Renal pelvis (tissue), 12 donors: ENCODE results near the gene SNX20. TPM values are rescaled to one million over a fixed set of nuclear protein-coding genes. Genes with fewer than 3 reads are reported as not detected.

Experiments used
- DNase-seq: peaks from one replicate; pipeline ENCODE4 v3.0.0-alpha.2; 2013
- long read RNA-seq, 16 experiments: transcript quantifications; one replicate each; lab custom pipeline, GENCODE V29; 2026
- polyA plus RNA-seq, 3 donors: library from polyadenylated mRNA; unstranded; fragments of 120-200 nt; gene quantifications; one replicate each; pipeline ENCODE4 v1.2.1, GENCODE V29; 2013; ENCODE audit not compliant: insufficient read length in 3 of 3

The SNX20 gene
- under 1 TPM; 0.43 to 0.56 (median 0.54) TPM for polyA plus RNA-seq
- long read RNA-seq, donor 1: 0 reads
- long read RNA-seq, donor 2, partial matches to known transcripts: 0 of 1 reads
- long read RNA-seq, donor 2, other reads (novel, unspliced or antisense): 0 of 1 reads
- long read RNA-seq, donor 3: 0 reads
- long read RNA-seq, donor 4: 0 reads
- long read RNA-seq, donor 5: 0 reads
- long read RNA-seq, donor 6: 0 reads
- long read RNA-seq, donor 7, partial matches to known transcripts: 0 of 1 reads
- long read RNA-seq, donor 7, other reads (novel, unspliced or antisense): 0 of 1 reads
- long read RNA-seq, donor 8: 0 reads
- long read RNA-seq, donor 9: 0 reads
- long read RNA-seq, donor 10, partial matches to known transcripts: 0 of 1 reads
- long read RNA-seq, donor 10, other reads (novel, unspliced or antisense): 0 of 1 reads
- long read RNA-seq, donor 11: 0 reads
- long read RNA-seq, donor 12, partial matches to known transcripts: 0 of 1 reads
- long read RNA-seq, donor 12, other reads (novel, unspliced or antisense): 0 of 1 reads
- long read RNA-seq, donor 13: 0 reads
- long read RNA-seq, donor 14: 0 reads
- long read RNA-seq, donor 15: 0 reads
- long read RNA-seq, donor 16: 0 reads

DNA sequence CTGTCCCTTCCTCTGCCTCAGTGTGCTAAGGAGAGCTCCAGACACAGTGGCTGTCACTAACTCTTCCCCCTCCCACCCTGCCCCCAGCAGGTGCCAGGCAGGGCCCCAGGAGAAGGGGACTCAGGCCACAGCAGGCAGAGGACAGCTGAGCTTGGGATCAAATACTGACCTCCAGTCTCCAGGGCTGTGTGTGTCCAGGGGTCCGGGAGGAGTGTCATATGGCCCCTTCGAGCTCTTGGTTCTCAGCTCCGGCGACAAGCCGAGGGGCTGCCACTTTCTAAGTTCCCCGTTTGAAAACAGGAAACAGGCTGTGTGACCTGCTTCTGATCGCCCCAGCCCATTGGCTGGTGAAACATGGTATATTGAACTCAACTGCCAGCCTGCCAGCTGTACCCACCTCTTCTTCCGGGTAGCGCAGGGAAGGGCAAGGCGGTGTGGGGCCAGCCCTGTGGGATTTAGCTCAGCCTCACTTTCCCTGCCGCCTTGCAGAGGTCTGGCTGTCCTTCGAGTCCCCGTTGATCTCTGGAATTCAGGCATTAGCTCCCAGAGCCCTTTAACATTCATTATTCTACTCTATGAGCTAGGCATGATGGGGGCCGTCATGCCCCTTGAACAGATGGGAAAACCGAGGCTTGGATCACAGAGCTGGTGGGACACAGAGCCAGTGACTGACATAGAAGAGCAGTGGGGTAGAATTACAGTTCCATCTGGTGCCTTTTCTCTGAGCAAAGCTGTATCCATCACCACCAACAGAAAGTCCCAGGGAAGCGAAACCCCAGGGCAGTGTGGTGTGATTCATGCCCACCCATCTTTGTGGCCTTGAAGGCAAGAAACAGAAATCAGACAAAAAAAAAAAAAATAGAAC is at the start of gene SNX20:
TSS of gene SNX20 (minus strand) at position 292 of the 865 bp plus-strand sequence. CDS start 3,786 bp downstream, outside the sequence.
- DNase-seq: no peak

DNA sequence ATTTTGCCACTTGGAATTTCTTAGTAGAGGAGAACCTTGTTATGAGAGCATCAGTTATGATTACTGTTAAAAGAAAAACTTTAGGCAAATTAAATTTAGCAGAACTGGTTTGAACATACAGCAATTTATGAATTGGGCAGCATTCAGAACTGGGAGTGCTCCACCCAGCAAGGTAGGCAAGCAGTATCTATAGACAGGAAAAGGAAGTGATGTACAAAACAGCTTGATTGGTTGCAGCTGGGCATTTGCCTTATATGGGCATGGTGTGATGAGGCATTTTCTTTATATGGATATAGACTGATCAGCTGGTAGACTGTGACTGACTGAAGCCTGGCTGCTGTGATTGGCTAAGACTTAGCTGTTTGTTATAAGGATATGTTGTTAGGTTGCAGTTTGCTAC is 43.2 kb upstream of the SNX20 start:
- DNase-seq: no peak

DNA sequence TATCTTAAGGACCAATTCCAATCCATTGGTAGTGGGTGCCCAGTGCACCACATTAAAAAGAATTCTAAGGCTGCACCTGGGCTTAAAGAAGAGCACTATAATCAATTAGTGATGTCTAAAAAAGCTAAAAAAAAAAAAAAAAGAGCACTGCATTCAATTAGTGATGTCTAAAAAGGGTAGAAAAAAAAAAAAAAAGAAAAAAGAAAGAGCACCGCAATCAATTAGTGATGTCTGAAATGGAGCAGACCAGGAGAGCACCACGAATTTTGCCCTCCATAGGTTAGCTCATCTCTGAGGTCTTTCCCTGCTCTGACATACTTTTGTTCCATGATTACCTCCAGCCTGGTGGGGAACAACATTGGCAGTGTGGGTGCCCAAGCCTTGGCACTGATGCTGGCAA is 41.8 kb upstream of the SNX20 start:
- no peak for DNase-seq

DNA sequence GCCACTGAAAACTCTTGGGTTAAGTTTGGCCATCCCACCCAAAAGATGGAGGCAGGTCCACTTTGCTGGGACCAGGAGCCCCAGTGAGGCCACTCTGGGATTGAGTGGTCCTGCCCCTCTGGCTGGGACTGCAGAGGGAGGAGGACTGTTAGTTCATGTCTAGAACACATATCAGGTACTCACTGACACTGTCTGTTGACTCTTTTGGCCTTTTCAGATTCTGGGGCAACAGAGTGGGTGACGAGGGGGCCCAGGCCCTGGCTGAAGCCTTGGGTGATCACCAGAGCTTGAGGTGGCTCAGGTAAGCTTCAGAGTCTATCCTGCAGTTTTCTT is 41.3 kb upstream of the SNX20 start:
- no peak for DNase-seq

DNA sequence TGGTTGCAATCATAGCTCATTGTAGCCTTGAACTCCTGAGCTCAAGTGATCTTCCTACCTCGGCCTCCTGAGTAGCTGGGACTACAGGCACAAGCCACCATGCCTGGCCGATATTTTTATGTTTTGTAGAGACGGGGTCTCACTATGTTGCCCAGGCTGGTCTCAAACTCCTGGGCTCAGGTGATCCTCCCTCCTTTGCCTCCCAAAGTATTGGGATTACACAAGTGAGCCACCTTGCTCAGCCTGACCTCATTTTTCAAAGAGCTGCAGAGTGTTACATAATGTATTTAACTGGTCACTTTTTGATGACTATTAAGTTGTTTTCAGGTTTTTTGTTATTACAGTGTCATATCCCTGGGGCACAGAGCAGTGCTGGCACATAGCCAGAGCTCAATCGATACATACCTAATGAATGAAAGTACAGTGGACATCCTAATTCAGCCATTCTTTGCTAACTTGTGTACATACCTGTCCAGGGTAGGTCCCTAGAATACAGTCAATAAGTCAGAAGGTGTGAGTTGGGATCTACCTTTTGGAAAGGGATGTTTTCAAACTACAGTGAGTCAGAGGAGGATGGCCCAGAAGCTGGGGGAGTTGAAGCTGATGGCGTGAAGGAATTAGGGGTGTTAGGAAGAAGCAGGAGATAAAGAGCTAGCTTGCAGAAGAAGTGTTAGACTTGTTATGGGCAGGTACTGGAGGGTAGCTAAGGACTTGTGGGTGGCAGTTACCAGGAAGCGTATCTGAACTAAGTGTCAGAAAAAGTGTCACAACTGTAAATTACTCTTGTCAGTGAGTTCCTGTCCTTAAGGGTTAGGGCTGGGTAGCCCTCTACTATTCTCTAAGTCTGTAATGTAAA is 40.7 kb upstream of the SNX20 start:
- DNase-seq: no peak

- no peak for DNase-seq
Measured at GRCh38 chr16:50719401-50720337, 38.6 kb upstream of the SNX20 start.

- no peak for DNase-seq
Measured at GRCh38 chr16:50718761-50719400, 37.8 kb upstream of the SNX20 start.

- no peak for DNase-seq
Measured at GRCh38 chr16:50718061-50718760, 37.1 kb upstream of the SNX20 start.

- no peak for DNase-seq
Measured at GRCh38 chr16:50717494-50717893, 36.4 kb upstream of the SNX20 start.

- no peak for DNase-seq
Measured at GRCh38 chr16:50717091-50717490, 36.0 kb upstream of the SNX20 start.

GRCh38 chr16:50712956-50713355 is 31.8 kb upstream of the SNX20 start:
- DNase-seq: no peak

- DNase-seq: no peak
Measured at GRCh38 chr16:50712560-50712898, 31.4 kb upstream of the SNX20 start.

DNA sequence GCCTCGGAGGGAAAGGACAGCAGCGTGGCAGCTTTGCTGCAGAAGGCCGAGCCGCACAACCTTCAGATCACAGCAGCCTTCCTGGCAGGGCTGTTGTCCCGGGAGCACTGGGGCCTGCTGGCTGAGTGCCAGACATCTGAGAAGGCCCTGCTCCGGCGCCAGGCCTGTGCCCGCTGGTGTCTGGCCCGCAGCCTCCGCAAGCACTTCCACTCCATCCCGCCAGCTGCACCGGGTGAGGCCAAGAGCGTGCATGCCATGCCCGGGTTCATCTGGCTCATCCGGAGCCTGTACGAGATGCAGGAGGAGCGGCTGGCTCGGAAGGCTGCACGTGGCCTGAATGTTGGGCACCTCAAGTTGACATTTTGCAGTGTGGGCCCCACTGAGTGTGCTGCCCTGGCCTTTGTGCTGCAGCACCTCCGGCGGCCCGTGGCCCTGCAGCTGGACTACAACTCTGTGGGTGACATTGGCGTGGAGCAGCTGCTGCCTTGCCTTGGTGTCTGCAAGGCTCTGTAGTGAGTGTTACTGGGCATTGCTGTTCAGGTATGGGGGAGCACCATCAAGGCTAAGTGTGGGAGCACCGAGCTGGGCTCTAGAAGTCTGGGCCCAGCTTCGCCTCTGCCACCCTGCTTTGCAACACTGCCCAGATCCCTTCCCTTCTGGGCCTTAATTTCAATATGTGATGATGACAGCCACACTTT is 30.9 kb upstream of the SNX20 start:
- no peak for DNase-seq

DNA sequence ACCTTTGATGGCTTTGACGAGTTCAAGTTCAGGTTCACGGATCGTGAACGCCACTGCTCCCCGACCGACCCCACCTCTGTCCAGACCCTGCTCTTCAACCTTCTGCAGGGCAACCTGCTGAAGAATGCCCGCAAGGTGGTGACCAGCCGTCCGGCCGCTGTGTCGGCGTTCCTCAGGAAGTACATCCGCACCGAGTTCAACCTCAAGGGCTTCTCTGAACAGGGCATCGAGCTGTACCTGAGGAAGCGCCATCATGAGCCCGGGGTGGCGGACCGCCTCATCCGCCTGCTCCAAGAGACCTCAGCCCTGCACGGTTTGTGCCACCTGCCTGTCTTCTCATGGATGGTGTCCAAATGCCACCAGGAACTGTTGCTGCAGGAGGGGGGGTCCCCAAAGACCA is 29.9 kb upstream of the SNX20 start:
- DNase-seq: no peak

GRCh38 chr16:50709980-50710379 is 28.9 kb upstream of the SNX20 start:
- no peak for DNase-seq

GRCh38 chr16:50709061-50709684 is 28.1 kb upstream of the SNX20 start:
- no peak for DNase-seq

DNA sequence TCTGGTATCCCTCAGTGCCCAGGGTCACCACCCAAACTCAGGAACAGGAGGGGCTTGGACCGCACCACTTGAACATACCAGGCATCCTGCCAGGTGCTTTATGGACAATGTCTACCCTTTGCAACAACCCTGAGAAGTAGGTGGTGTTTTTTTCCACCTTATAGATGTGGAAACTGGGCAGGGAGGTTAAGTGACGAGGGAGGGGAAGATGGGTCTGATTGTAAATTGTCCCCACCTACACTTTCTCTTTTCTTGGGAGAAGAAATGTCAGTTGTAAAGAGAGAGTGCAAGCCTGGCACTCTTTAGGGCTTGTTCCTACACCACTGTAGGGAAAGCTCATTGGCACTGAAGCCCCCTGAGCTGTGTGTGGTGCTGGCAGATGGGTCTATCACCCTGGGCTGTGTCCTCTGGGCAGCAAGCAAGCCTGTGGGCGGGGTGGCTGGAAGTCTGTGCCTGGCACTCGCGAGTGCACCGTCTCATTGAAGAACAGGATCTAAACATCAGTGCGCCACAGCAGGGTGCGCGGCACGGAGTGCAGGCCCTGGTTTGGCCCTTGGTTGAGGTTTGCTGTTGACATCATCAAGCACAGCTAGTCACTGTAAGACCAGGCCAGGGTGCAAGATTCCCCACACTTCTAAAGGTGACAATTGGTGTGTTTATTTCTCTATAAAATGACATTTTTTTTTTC is 27.4 kb upstream of the SNX20 start:
- DNase-seq: no peak

DNA sequence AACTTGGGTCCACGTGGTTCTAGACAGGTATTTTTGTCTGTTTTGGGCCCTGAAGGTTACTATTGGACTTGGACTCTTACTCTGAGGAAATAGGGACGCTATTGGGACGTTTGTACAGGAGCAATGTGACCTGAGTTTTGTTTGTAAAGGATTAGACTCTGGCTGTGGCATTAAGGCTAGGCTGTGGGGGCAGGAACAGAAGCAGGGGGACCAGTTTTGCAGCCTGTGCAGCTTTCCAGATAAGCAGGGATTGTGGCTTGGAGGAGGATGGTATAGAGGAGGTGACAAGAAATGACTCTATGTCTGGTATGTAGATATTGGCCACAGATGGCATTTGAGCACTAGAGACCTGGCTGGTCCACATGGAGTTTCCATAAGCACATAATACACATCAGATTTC is 25.1 kb upstream of the SNX20 start:
- no peak for DNase-seq
